ENCODE results near the gene LRBA.

LRBA gene

GRCh38 chr4:150890246-150890645 is 124.8 kb downstream of the LRBA start:
- no peak for DNase-seq (ENCODE audit: low read depth)
- no peak overlapping the region for H3K4me3 ChIP-seq (ENCODE audit: control insufficient read depth, low read depth, low read length)
- no peak for TF ChIP-seq CTCF (IDR thresholded peaks at IDR 0.05; ENCODE audit: control insufficient read depth, insufficient read depth, low read depth, low read length, missing control alignments)

GRCh38 chr4:150889306-150889705 is 125.8 kb downstream of the LRBA start:
- H3K4me3 ChIP-seq (ENCODE audit: control insufficient read depth, low read depth, low read length) = no peak overlapping the region
- TF ChIP-seq CTCF (IDR thresholded peaks at IDR 0.05; ENCODE audit: control insufficient read depth, insufficient read depth, low read depth, low read length, missing control alignments) = no peak
- no peak for DNase-seq (ENCODE audit: low read depth)

GRCh38 chr4:150888625-150889024 is 126.5 kb downstream of the LRBA start:
- no peak for DNase-seq (ENCODE audit: low read depth)
- no peak overlapping the region for H3K4me3 ChIP-seq (ENCODE audit: control insufficient read depth, low read depth, low read length)
- TF ChIP-seq CTCF (IDR thresholded peaks at IDR 0.05; ENCODE audit: control insufficient read depth, insufficient read depth, low read depth, low read length, missing control alignments) = no peak

GRCh38 chr4:150888217-150888616 is 126.9 kb downstream of the LRBA start:
- no peak overlapping the region for H3K4me3 ChIP-seq (ENCODE audit: control insufficient read depth, low read depth, low read length)
- no peak for DNase-seq (ENCODE audit: low read depth)
- TF ChIP-seq CTCF (IDR thresholded peaks at IDR 0.05; ENCODE audit: control insufficient read depth, insufficient read depth, low read depth, low read length, missing control alignments) = no peak

GRCh38 chr4:150886597-150886996 is 128.5 kb downstream of the LRBA start:
- no peak overlapping the region for H3K4me3 ChIP-seq (ENCODE audit: control insufficient read depth, low read depth, low read length)
- TF ChIP-seq CTCF (IDR thresholded peaks at IDR 0.05; ENCODE audit: control insufficient read depth, insufficient read depth, low read depth, low read length, missing control alignments) = no peak
- DNase-seq (ENCODE audit: low read depth) = no peak

GRCh38 chr4:150884625-150885024 is 130.5 kb downstream of the LRBA start:
- TF ChIP-seq CTCF (IDR thresholded peaks at IDR 0.05; ENCODE audit: control insufficient read depth, insufficient read depth, low read depth, low read length, missing control alignments) = no peak
- DNase-seq (ENCODE audit: low read depth) = no peak
- H3K4me3 ChIP-seq (ENCODE audit: control insufficient read depth, low read depth, low read length) = no peak overlapping the region

- TF ChIP-seq CTCF (IDR thresholded peaks at IDR 0.05; ENCODE audit: control insufficient read depth, insufficient read depth, low read depth, low read length, missing control alignments) = no peak
- no peak for DNase-seq (ENCODE audit: low read depth)
- H3K4me3 ChIP-seq (ENCODE audit: control insufficient read depth, low read depth, low read length) = no peak overlapping the region
These were observed 139.7 kb downstream of the LRBA start for GRCh38 chr4:150875367-150875766.
